GM12874 (cell line): ENCODE measurements around the gene PSMA7.

Experiments used
- CTCF ChIP-seq: IDR thresholded peaks from 2 replicates; pipeline ENCODE4 v1.5.1; 2011; ENCODE audit warnings: low read depth, mild to moderate bottlenecking, control low read depth, low read length, moderate library complexity; ENCODE audit not compliant: insufficient read depth

The PSMA7 gene

GRCh38 chr20:62150310-62150575 lies 7.0 kb upstream of the PSMA7 start:
- no peak for TF ChIP-seq CTCF

GRCh38 chr20:62149532-62150309 lies 6.5 kb upstream of the PSMA7 start:
- no peak for TF ChIP-seq CTCF

- no peak for TF ChIP-seq CTCF
Observed at GRCh38 chr20:62148908-62149314, 5.7 kb upstream of the PSMA7 start.

GRCh38 chr20:62147528-62147927 lies 4.3 kb upstream of the PSMA7 start:
- TF ChIP-seq CTCF, result no peak

- no peak for TF ChIP-seq CTCF
Observed at GRCh38 chr20:62147125-62147524, 3.9 kb upstream of the PSMA7 start.

GRCh38 chr20:62146019-62146755 lies 3.0 kb upstream of the PSMA7 start:
- no peak for TF ChIP-seq CTCF

GRCh38 chr20:62145688-62146018 lies 2.5 kb upstream of the PSMA7 start:
- TF ChIP-seq CTCF, result no peak
